ENCODE measurements around the gene TSFM. TPM values are rescaled to one million over a fixed set of nuclear protein-coding genes. Genes with fewer than 3 reads are reported as not detected.

The TSFM gene
- total RNA-seq, 1 donor from 2014 or later, result 25.8 TPM

DNA sequence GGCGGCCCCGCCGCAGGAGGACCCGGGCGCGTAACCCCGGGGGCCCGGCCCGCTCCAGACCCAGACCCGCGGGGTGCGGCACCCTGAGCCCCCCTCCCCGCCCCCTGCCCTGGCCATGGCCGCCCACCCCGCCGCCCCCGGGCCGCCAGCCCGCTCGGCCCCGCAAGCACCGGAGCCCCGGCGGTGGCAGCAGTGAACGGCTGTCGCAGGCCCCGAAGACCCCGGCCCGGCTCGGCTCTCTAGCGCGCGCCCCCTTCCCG, 27.5 kb upstream of the TSFM start:
- H3K4me1 Mint-ChIP-seq (ENCODE audit: unreplicated experiment), result peaks cover 39% of the 10 kb centered on the region
- DNase-seq (ENCODE audit: low spot score), result no peak
- no peak overlapping the region for H3K4me3 Mint-ChIP-seq (ENCODE audit: unreplicated experiment)
- peaks cover 34% of the 10 kb centered on the region for H3K36me3 Mint-ChIP-seq (ENCODE audit: low read depth, unreplicated experiment)
- peaks cover 35% of the 10 kb centered on the region for H3K27me3 Mint-ChIP-seq (ENCODE audit: unreplicated experiment)
- no peak overlapping the region for H3K27ac Mint-ChIP-seq (ENCODE audit: unreplicated experiment)
- TF ChIP-seq, protein P1, sequence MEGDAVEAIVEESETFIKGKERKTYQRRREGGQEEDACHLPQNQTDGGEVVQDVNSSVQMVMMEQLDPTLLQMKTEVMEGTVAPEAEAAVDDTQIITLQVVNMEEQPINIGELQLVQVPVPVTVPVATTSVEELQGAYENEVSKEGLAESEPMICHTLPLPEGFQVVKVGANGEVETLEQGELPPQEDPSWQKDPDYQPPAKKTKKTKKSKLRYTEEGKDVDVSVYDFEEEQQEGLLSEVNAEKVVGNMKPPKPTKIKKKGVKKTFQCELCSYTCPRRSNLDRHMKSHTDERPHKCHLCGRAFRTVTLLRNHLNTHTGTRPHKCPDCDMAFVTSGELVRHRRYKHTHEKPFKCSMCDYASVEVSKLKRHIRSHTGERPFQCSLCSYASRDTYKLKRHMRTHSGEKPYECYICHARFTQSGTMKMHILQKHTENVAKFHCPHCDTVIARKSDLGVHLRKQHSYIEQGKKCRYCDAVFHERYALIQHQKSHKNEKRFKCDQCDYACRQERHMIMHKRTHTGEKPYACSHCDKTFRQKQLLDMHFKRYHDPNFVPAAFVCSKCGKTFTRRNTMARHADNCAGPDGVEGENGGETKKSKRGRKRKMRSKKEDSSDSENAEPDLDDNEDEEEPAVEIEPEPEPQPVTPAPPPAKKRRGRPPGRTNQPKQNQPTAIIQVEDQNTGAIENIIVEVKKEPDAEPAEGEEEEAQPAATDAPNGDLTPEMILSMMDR (IDR thresholded peaks at IDR 0.05; ENCODE audit: unreplicated experiment), result no peak
- H3K9me3 Mint-ChIP-seq (ENCODE audit: unreplicated experiment), result no peaks in the 10 kb centered on the region

DNA sequence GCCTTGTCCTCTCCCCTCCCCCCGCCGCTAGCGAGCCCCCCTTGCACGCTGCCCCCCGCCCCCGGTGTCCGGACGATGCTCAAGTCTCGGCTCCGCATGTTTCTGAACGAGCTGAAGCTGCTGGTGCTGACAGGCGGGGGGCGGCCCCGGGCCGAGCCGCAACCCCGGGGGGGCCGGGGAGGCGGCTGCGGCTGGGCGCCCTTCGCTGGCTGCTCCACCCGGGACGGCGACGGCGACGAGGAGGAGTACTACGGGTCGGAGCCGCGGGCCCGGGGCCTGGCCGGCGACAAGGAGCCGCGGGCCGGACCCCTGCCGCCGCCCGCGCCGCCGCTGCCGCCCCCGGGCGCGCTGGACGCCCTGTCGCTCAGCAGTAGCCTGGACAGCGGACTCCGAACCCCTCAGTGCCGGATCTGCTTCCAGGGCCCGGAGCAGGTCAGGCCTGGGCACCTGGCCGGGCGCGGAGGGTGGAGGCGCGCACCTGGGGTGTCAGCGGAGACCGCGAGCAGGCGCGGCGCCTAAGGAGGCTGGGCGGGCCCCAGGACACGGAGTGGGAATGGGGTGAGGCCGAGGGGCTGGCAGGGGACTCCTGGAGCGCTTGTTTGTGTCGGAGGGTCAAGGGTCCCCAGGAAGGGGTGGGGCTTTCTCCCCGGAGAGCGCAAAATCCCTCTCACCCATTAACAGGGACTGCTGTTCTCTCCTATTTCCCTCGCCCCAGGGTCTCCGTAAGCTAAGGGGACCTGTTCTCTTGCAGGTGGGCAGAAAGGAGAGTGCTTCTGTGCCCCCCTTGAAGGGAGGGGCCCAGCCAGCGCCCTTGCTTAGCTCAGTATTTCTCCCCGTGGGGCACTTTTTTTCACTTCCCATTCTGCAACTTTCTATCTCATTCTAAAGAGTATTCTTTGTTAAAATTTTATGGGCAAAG, 26.9 kb upstream of the TSFM start:
- Mint-ChIP-seq H3K4me3 (ENCODE audit: unreplicated experiment) (peak overlapping the region; percentile 81), H3K27ac (ENCODE audit: unreplicated experiment) (no peak overlapping the region), H3K9me3 (ENCODE audit: unreplicated experiment) (no peaks in the 10 kb centered on the region), H3K36me3 (ENCODE audit: low read depth, unreplicated experiment) (peaks cover 28% of the 10 kb centered on the region), H3K4me1 (ENCODE audit: unreplicated experiment) (peaks cover 34% of the 10 kb centered on the region), H3K27me3 (ENCODE audit: unreplicated experiment) (peaks cover 35% of the 10 kb centered on the region)
- DNase-seq (ENCODE audit: low spot score), result no peak
- TF ChIP-seq, protein P1 (IDR thresholded peaks at IDR 0.05; ENCODE audit: unreplicated experiment), result no peak

GRCh38 chr12:57756406-57757341, 25.9 kb upstream of the TSFM start:
- H3K4me1 Mint-ChIP-seq (ENCODE audit: unreplicated experiment), result peaks cover 26% of the 10 kb centered on the region
- peaks cover 19% of the 10 kb centered on the region for H3K36me3 Mint-ChIP-seq (ENCODE audit: low read depth, unreplicated experiment)
- H3K9me3 Mint-ChIP-seq (ENCODE audit: unreplicated experiment), result no peaks in the 10 kb centered on the region
- no peak overlapping the region for H3K27ac Mint-ChIP-seq (ENCODE audit: unreplicated experiment)
- TF ChIP-seq, protein P1 (IDR thresholded peaks at IDR 0.05; ENCODE audit: unreplicated experiment), result peak; percentile 57
- peak; percentile 79 for DNase-seq (ENCODE audit: low spot score)
- H3K27me3 Mint-ChIP-seq (ENCODE audit: unreplicated experiment), result peaks cover 29% of the 10 kb centered on the region
- H3K4me3 Mint-ChIP-seq (ENCODE audit: unreplicated experiment), result peak overlapping the region; percentile 81

GRCh38 chr12:57757771-57758170, 24.8 kb upstream of the TSFM start:
- H3K4me1 Mint-ChIP-seq (ENCODE audit: unreplicated experiment), result peaks cover 22% of the 10 kb centered on the region
- no peak overlapping the region for H3K27ac Mint-ChIP-seq (ENCODE audit: unreplicated experiment)
- TF ChIP-seq, protein P1 (IDR thresholded peaks at IDR 0.05; ENCODE audit: unreplicated experiment), result no peak
- peaks cover 18% of the 10 kb centered on the region for H3K36me3 Mint-ChIP-seq (ENCODE audit: low read depth, unreplicated experiment)
- H3K9me3 Mint-ChIP-seq (ENCODE audit: unreplicated experiment), result no peaks in the 10 kb centered on the region
- no peak for DNase-seq (ENCODE audit: low spot score)
- H3K27me3 Mint-ChIP-seq (ENCODE audit: unreplicated experiment), result peaks cover 26% of the 10 kb centered on the region
- H3K4me3 Mint-ChIP-seq (ENCODE audit: unreplicated experiment), result no peak overlapping the region
